HG03066 (cell line): ENCODE measurements around the gene DDX4.
"Not testable (repeated sequence)": the region's sequence is repeated elsewhere in the genome, so short reads cannot be mapped to it uniquely, and the experiment has no call there.

Experiments
- ATAC-seq: cut with Tn5 transposase; IDR thresholded peaks from one replicate; pipeline ENCODE4 v1.9.1; 2021; ENCODE audit warnings: low read depth; ENCODE audit not compliant: unreplicated experiment

Gene DDX4

GRCh38 chr5:55737793-55738192 lies at the start of gene DDX4:
DDX4 (plus strand) TSS chr5:55738061; CDS start chr5:55738964, 903 bp downstream.
- no peak for ATAC-seq

GRCh38 chr5:55691265-55692105 lies 46.4 kb upstream of the DDX4 start:
- no peak for ATAC-seq

GRCh38 chr5:55692106-55692417 lies 45.8 kb upstream of the DDX4 start:
- no peak for ATAC-seq

- ATAC-seq: no peak
These were observed 45.4 kb upstream of the DDX4 start for GRCh38 chr5:55692509-55692908.

GRCh38 chr5:55694152-55694830 lies 43.6 kb upstream of the DDX4 start:
- no peak for ATAC-seq

GRCh38 chr5:55696704-55697103 lies 41.2 kb upstream of the DDX4 start:
- ATAC-seq: not testable (repeated sequence)

GRCh38 chr5:55699041-55699688 lies 38.7 kb upstream of the DDX4 start:
- ATAC-seq: no peak

- ATAC-seq: no peak
These were observed 37.1 kb upstream of the DDX4 start for GRCh38 chr5:55700745-55701144.

GRCh38 chr5:55701462-55702103 lies 36.3 kb upstream of the DDX4 start:
- no peak for ATAC-seq

GRCh38 chr5:55702598-55703345 lies 35.1 kb upstream of the DDX4 start:
- no peak for ATAC-seq

GRCh38 chr5:55706230-55706629 lies 31.6 kb upstream of the DDX4 start:
- no peak for ATAC-seq

GRCh38 chr5:55708732-55709131 lies 29.1 kb upstream of the DDX4 start:
- ATAC-seq: no peak

GRCh38 chr5:55711507-55712022 lies 26.3 kb upstream of the DDX4 start:
- ATAC-seq: no peak

- peak; percentile 99 for ATAC-seq
These were observed 25.6 kb upstream of the DDX4 start, which contains the start of gene SLC38A9 for GRCh38 chr5:55712023-55712859. SLC38A9 (minus strand) TSS chr5:55712324; CDS start chr5:55697958, 14,366 bp downstream.

- ATAC-seq: no peak
These were observed 24.0 kb upstream of the DDX4 start for GRCh38 chr5:55713871-55714270.

- ATAC-seq: no peak
These were observed 23.5 kb upstream of the DDX4 start for GRCh38 chr5:55714339-55714738.

- no peak for ATAC-seq
These were observed 23.1 kb upstream of the DDX4 start for GRCh38 chr5:55714749-55715148.

GRCh38 chr5:55715519-55716078 lies 22.3 kb upstream of the DDX4 start:
- no peak for ATAC-seq

GRCh38 chr5:55719026-55719425 lies 18.8 kb upstream of the DDX4 start:
- ATAC-seq: not testable (repeated sequence)
